ENCODE results near the gene PCAT7.
"Not testable (repeated sequence)": the region's sequence is repeated elsewhere in the genome, so short reads cannot be mapped to it uniquely, and the experiment has no call there.

The PCAT7 gene

DNA sequence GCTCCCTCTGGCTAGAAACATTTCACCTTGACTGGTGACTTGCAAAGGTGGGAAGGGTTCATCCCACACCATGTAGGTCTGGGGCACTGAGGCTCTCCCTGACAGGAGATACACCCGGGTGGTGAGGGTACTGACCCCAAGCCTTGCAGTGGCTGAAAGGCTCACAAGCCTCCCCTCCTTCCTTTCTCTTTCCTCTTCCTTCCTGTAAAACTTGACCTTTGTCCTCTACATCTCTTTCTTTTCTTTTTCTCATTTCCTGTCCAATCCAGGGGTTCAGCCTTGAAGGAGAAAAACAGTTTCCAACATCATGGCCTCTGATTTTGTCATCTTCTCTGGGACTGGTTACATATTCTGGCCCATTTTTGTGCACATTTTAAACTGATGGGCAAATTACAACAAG, 22.2 kb downstream of the PCAT7 start:
- no peak overlapping the region for H3K4me3 ChIP-seq (ENCODE audit: low read depth, low read length)
- TF ChIP-seq, protein P1, sequence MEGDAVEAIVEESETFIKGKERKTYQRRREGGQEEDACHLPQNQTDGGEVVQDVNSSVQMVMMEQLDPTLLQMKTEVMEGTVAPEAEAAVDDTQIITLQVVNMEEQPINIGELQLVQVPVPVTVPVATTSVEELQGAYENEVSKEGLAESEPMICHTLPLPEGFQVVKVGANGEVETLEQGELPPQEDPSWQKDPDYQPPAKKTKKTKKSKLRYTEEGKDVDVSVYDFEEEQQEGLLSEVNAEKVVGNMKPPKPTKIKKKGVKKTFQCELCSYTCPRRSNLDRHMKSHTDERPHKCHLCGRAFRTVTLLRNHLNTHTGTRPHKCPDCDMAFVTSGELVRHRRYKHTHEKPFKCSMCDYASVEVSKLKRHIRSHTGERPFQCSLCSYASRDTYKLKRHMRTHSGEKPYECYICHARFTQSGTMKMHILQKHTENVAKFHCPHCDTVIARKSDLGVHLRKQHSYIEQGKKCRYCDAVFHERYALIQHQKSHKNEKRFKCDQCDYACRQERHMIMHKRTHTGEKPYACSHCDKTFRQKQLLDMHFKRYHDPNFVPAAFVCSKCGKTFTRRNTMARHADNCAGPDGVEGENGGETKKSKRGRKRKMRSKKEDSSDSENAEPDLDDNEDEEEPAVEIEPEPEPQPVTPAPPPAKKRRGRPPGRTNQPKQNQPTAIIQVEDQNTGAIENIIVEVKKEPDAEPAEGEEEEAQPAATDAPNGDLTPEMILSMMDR (conservative IDR thresholded peaks at IDR 0.05; ENCODE audit: low read depth, low read length) = no peak
- no peak for DNase-seq (ENCODE audit: low read depth)

DNA sequence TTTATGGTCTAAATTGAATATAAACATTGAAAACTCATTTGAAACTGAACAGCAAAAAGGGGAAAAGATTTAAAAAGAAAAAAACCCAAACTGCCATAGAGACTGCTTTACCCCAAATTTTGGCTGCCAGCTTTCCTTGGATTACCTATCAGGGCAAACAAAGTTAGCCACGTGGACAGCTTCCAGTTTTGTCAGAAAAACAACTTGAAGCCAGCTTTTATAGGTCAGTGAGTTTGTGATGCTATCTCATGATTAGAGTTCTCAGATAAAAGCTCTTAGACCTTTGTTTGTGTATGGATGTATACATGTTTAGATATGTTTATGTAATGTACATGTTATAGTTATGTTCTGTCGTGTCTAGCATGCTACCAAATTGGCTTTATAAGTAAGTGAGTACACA, 22.7 kb downstream of the PCAT7 start:
- DNase-seq (ENCODE audit: low read depth) = no peak
- no peak overlapping the region for H3K4me3 ChIP-seq (ENCODE audit: low read depth, low read length)
- TF ChIP-seq, protein P1 (conservative IDR thresholded peaks at IDR 0.05; ENCODE audit: low read depth, low read length) = no peak

DNA sequence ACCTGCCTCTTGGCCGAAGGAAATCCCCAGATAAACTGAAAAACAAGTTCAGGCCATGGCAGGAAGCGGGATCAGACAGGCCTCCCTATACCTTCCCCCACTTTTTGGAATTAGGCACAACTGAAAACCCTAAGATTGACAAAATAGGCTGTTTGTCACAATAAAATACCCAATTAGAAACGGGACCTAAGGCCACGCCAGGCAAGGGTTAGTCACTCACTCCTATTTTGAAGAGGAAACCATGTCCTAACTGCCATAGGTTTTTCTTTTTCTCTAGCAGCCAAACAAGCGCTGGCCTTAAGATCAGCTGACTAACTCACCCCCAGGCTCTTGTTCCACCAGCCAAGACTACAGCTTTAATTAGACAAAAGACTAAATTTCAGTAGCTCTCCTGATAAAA, 26.8 kb downstream of the PCAT7 start:
- no peak for DNase-seq (ENCODE audit: low read depth)
- H3K4me3 ChIP-seq (ENCODE audit: low read depth, low read length) = no peak overlapping the region
- TF ChIP-seq, protein P1 (conservative IDR thresholded peaks at IDR 0.05; ENCODE audit: low read depth, low read length) = no peak

DNA sequence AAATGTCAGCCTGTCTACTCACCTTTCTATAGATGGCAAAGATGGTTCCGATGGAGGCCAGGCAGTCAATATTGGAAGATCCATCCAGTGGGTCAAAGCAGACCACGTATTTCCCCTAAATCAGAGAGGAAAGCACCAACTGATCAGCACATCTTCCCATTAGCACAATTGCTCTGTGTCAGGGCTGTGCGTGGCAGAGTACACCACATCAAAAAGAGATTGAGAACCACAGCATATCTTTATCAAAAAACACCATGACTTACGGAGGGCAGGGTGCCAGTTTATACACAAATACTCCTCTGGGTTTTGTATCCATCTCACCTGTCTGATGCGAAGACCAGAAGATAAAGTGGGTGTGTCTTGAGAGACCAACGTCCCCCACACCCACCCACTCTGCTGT, 29.7 kb downstream of the PCAT7 start:
- DNase-seq (ENCODE audit: low read depth) = no peak

DNA sequence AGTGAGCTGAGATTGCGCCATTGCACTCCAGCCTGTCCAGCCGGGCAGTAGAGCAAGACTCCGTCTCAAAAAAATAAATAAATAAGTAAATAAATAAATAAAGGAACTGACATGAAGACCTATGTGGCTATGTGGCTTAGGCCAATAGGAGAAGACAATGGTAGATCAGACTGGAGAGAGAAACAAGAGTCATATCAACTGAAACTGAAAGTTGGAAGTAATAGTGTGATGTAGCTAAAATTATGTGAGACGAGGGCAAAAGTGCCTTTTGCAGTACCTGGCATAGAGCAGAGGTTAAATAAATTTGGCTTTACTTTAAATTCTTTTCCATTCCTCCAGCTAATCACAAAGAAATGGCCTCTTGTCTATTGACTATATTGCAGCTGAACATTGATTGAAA, 31.4 kb downstream of the PCAT7 start:
- no peak overlapping the region for H3K4me3 ChIP-seq (ENCODE audit: low read depth, low read length)
- peak; percentile 16 for DNase-seq (ENCODE audit: low read depth)
- TF ChIP-seq, protein P1 (conservative IDR thresholded peaks at IDR 0.05; ENCODE audit: low read depth, low read length) = no peak

More for the DNA sequence above, 29.7 kb downstream of the PCAT7 start:
- TF ChIP-seq, protein P1 (conservative IDR thresholded peaks at IDR 0.05; ENCODE audit: low read depth, low read length) = no peak
- H3K4me3 ChIP-seq (ENCODE audit: low read depth, low read length) = no peak overlapping the region

DNA sequence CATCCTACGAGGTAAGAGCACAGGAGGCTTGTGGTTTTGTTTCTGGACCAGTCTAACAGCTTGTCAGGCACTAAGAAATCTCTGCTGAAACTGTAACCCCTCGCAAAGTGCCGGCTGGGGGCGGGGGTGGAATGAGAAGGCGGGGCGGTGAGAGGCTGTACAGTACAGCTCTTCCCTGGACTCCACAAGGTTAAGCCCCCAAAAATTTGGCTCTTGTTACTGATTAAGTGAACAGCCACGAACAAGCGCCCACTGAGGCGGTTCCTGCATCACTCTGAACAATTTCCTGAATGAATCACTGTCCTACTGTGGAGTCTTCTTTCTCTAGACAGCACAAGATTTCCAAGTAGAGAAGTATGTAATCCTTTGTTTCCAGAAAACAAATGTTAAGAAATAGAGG, 31.9 kb downstream of the PCAT7 start:
- H3K4me3 ChIP-seq (ENCODE audit: low read depth, low read length) = no peak overlapping the region
- TF ChIP-seq, protein P1 (conservative IDR thresholded peaks at IDR 0.05; ENCODE audit: low read depth, low read length) = no peak
- DNase-seq (ENCODE audit: low read depth) = peak; percentile 39

DNA sequence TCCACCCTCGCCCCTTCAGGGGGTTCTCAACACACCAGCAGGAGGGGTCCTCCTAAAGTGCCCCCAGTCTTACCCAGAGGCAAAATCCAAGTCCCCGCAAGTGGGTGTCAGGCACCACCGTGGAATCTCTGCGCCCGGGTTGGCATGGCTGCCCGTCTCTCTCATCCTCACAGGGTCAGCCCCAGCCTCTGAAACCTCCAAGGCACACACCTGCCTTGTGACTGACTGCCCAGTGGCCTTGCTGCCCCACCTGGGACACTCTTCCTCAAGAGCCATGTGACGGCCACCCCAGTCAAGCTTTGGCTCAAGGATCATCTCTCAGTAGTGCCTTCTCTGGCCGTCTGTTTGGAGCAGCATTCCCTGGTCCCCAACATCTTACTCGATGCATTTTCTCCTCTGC, 33.8 kb downstream of the PCAT7 start:
- no peak overlapping the region for H3K4me3 ChIP-seq (ENCODE audit: low read depth, low read length)
- DNase-seq (ENCODE audit: low read depth) = no peak
- TF ChIP-seq, protein P1 (conservative IDR thresholded peaks at IDR 0.05; ENCODE audit: low read depth, low read length) = no peak

DNA sequence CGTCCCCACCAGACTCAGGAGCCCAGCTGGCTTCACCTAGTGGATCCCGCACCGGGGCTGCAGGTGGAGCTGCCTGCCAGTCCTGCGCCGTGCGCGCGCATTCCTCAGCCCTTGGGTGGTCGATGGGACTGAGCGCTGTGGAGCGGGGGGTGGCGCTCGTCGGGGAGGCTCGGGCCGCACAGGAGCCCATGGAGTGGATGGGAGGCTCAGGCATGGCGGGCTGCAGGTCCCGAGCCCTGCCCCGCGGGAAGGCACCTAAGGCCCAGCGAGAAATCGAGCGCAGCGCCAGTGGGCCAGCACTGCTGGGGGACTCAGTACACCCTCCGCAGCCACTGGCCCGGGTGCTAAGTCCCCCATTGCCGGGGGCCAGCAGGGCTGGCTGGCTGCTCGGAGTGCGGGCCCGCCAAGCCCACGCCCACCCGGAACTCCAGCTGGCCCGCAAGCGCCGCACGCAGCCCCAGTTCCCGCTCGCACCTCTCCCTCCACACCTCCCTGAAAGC, 36.2 kb downstream of the PCAT7 start:
- DNase-seq (ENCODE audit: low read depth); H3K4me3 ChIP-seq (ENCODE audit: low read depth, low read length): not testable (repeated sequence)
